ENCODE measurements around the gene BNC2. TPM values are rescaled to one million over a fixed set of nuclear protein-coding genes. Genes with fewer than 3 reads are reported as not detected.

BNC2 gene
- total RNA-seq, 2 donors from 2014 or later, result 0.99 to 1.8 TPM

GRCh38 chr9:16434526-16434925 lies 435.9 kb downstream of the BNC2 start:
- Histone ChIP-seq H3K36me3 (replicated peaks in 1 of 2; ENCODE audit: insufficient read depth in 1 of 2, low read depth in 2 of 2) (no peaks in the 10 kb centered on the region), H3K4me3 (no peak overlapping the region), H3K27me3 (no peaks in the 10 kb centered on the region), H3K27ac (no peak overlapping the region), H3K4me1 (no peaks in the 10 kb centered on the region), H3K9me3 (no peaks in the 10 kb centered on the region)
- 69 to 74% methylated on average over 6 of the region's 6 CpGs for WGBS, 2 donors
- TF ChIP-seq CTCF (IDR thresholded peaks at IDR 0.05) (no peak), POLR2A (IDR thresholded peaks at IDR 0.05) (no peak)
- intact Hi-C loops (cut with DNase I), result no loop called here
- no peak for ATAC-seq
- no peak for DNase-seq

GRCh38 chr9:16433494-16433893 lies 437.0 kb downstream of the BNC2 start:
- DNase-seq, result no peak
- no peak for TF ChIP-seq POLR2A (IDR thresholded peaks at IDR 0.05)
- TF ChIP-seq CTCF (IDR thresholded peaks at IDR 0.05), result no peak
- Histone ChIP-seq H3K9me3 (no peaks in the 10 kb centered on the region), H3K27ac (no peak overlapping the region), H3K4me3 (no peak overlapping the region), H3K4me1 (no peaks in the 10 kb centered on the region), H3K36me3 (replicated peaks in 1 of 2; ENCODE audit: insufficient read depth in 1 of 2, low read depth in 2 of 2) (no peaks in the 10 kb centered on the region), H3K27me3 (no peaks in the 10 kb centered on the region)
- no peak for ATAC-seq
- 85 to 90% methylated on average over 3 of the region's 3 CpGs for WGBS, 2 donors
- intact Hi-C loops (cut with DNase I), result no loop called here

GRCh38 chr9:16431666-16432392 lies 438.6 kb downstream of the BNC2 start:
- H3K4me1 ChIP-seq, result no peaks in the 10 kb centered on the region
- H3K4me3 ChIP-seq, result no peak overlapping the region
- H3K27me3 ChIP-seq, result no peaks in the 10 kb centered on the region
- no peaks in the 10 kb centered on the region for H3K9me3 ChIP-seq
- TF ChIP-seq CTCF (IDR thresholded peaks at IDR 0.05) (no peak), POLR2A (IDR thresholded peaks at IDR 0.05) (no peak)
- intact Hi-C loops (cut with DNase I), result no loop called here
- whole genome bisulfite sequencing, 2 donors, result 66 to 69% methylated on average over 3 of the region's 3 CpGs
- H3K27ac ChIP-seq, result no peak overlapping the region
- no peaks in the 10 kb centered on the region for H3K36me3 ChIP-seq (replicated peaks in 1 of 2; ENCODE audit: insufficient read depth in 1 of 2, low read depth in 2 of 2)
- DNase-seq, result no peak
- no peak for ATAC-seq

- intact Hi-C loops (cut with DNase I), result no loop called here
- WGBS, 2 donors, result 41 to 45% methylated on average over 5 of the region's 5 CpGs
- TF ChIP-seq CTCF (IDR thresholded peaks at IDR 0.05) (no peak), POLR2A (IDR thresholded peaks at IDR 0.05) (no peak)
Observed at GRCh38 chr9:16429671-16430070, 440.8 kb downstream of the BNC2 start.

GRCh38 chr9:16427873-16428427 lies 442.5 kb downstream of the BNC2 start:
- H3K4me3 ChIP-seq, result no peak overlapping the region
- intact Hi-C loops (cut with DNase I), result no loop called here
- H3K9me3 ChIP-seq, result no peaks in the 10 kb centered on the region
- H3K4me1 ChIP-seq, result no peaks in the 10 kb centered on the region
- no peak overlapping the region for H3K27ac ChIP-seq
- H3K27me3 ChIP-seq, result no peaks in the 10 kb centered on the region
- WGBS, 2 donors, result 83% methylated on average over 6 of the region's 6 CpGs
- ATAC-seq (no peak), DNase-seq (no peak)
- no peaks in the 10 kb centered on the region for H3K36me3 ChIP-seq (replicated peaks in 1 of 2; ENCODE audit: insufficient read depth in 1 of 2, low read depth in 2 of 2)
- TF ChIP-seq CTCF (IDR thresholded peaks at IDR 0.05), result no peak
- no peak for TF ChIP-seq POLR2A (IDR thresholded peaks at IDR 0.05)

More at GRCh38 chr9:16429671-16430070, 440.8 kb downstream of the BNC2 start:
- no peaks in the 10 kb centered on the region for H3K9me3 ChIP-seq
- no peaks in the 10 kb centered on the region for H3K4me1 ChIP-seq
- no peaks in the 10 kb centered on the region for H3K27me3 ChIP-seq
- no peak overlapping the region for H3K27ac ChIP-seq
- DNase-seq (no peak), ATAC-seq (no peak)
- no peaks in the 10 kb centered on the region for H3K36me3 ChIP-seq (replicated peaks in 1 of 2; ENCODE audit: insufficient read depth in 1 of 2, low read depth in 2 of 2)
- no peak overlapping the region for H3K4me3 ChIP-seq
